HCT116 (cell line): ENCODE results near the gene ARFRP1.

Experiments
- CTCF ChIP-seq, 3 experiments: fragments of 200-600 bp in 1 of 3; sonication (generic) in 1 of 3; IDR thresholded peaks in 2 of 3; conservative IDR thresholded peaks in 1 of 3; 2 replicates each; pipeline ENCODE4 v1.5.1; 2012 to 2017; ENCODE audit warnings: low read depth in 2 of 3, low read length in 2 of 3, antibody characterized with exemption in 1 of 3, borderline replicate concordance in 1 of 3, control low read depth in 1 of 3, mild to moderate bottlenecking in 1 of 3, mixed read lengths in 1 of 3, mixed run types in 1 of 3, moderate library complexity in 1 of 3; ENCODE audit not compliant: insufficient read depth in 1 of 3
- EZH2 ChIP-seq: fragments of 200-600 bp; sonication (generic); IDR thresholded peaks from 2 replicates; pipeline ENCODE4 v1.6.1; 2017; ENCODE audit warnings: antibody characterized with exemption, mixed run types
- EZH2phosphoT487 ChIP-seq: fragments of 200-600 bp; IDR thresholded peaks from 2 replicates; pipeline ENCODE4 v1.6.1; 2018; ENCODE audit warnings: antibody characterized with exemption, borderline replicate concordance
- FOSL1 ChIP-seq: IDR thresholded peaks from 2 replicates; pipeline ENCODE4 v1.6.1; 2012; ENCODE audit warnings: low read depth
- MAX ChIP-seq: IDR thresholded peaks from 2 replicates; pipeline ENCODE4 v1.6.1; 2012
- POLR2A ChIP-seq: IDR thresholded peaks from 2 replicates; pipeline ENCODE4 v1.7.0; 2011; ENCODE audit warnings: borderline replicate concordance; ENCODE audit not compliant: insufficient read depth, insufficient read length; ENCODE audit errors: extremely low read depth
- POLR2AphosphoS5 ChIP-seq: IDR thresholded peaks from 2 replicates; pipeline ENCODE4 v1.6.1; 2011; ENCODE audit warnings: mild to moderate bottlenecking, low read depth, low read length, moderate library complexity

GRCh38 chr20:63692436-63693082, 15.2 kb downstream of the ARFRP1 start:
- TF ChIP-seq CTCF (IDR thresholded peaks at IDR 0.05 in 2 of 3, conservative IDR thresholded peaks at IDR 0.05 in 1 of 3; ENCODE audit: borderline replicate concordance in 1 of 3, insufficient read depth in 1 of 3, low read depth in 2 of 3, low read length in 2 of 3) (no peak), POLR2A (no peak), EZH2 (no peak), EZH2phosphoT487 (no peak), MAX (no peak), FOSL1 (no peak), POLR2AphosphoS5 (no peak)
